NCI-H2196 (cell line): ENCODE results near the gene L1CAM.

Experiments used
- DNase-seq: peaks from one replicate; lab custom pipeline; 2025; ENCODE audit not compliant: unreplicated experiment; lab: John Stamatoyannopoulos, UW

Gene L1CAM

DNA sequence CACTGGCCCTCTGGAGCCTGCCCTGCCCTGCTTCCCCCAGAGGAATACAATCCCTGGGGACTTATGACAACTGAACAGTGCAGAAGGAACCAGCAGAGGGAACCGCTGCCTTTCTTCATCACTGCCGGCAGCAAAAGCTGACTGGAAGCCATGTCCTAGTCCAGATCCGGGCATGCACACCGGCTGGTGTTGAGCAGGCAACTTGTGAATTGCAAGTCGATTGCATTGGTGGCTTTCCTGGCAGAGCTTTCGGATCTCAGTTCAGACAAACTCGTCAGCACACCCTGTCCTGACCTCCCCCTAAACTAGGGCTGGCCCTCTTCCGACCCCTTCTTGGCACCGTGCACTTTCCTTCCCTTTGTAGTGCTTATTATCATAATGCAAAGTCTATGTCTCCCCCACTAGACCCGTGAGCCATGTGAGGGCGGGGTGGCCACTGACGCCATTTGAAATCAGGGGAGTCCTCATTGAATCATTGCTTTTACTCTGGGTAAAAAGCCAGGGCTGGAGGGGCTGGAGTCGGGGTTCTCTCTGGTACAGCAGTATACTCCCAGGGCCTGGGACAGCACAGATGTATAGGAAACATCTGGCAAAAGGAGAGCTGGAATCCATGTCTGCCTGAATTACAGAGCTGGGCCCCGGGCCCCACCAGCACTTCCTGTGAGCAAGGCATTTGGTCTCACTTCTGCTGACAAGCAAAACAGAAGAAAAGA lies 38.3 kb upstream of the L1CAM start:
- peak; percentile 7 for DNase-seq

DNA sequence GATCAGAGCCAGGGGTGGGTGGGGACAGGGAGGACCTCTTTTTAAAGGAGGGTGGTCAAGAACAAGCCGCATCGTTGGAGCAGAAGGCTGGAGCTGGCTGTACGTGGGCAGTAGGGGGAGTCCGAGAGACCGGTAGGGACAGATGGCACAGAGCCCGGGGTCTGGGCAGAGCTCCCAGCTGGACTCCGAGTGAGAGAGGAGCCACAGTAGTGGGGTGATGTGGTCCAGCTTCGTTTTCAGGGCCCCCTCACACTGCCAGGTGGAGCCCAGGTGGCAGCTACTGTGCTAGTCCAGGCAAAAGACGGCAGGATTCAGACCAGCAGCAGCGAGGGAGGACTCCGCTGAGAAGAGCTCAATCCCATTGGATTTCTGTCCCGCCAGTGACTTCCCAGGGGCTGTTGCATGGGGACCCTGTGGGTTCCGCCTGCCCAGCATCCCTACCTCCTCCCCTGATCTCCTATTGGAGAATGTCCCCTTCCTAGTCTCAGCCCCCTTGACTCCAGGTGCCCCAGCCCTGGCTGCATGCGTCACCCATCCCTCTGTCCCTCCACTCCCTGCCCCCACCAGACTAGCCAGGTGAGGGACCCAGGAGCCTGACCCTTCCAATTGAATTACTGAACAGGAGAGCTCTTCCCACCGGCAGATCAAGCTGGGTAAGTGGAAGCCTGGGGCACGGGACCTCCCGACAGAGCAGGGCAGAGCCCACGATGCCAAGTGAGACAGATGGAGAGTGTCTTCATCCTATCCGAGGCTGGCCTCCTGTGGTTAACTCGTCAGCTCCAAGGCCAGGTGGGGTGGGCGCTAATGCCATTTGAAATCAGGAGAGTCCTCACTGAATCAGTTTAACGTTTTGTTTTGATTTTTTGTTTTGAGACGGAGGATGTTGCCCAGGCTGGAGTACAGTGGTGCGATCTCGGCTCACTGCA lies 37.2 kb upstream of the L1CAM start:
- DNase-seq, result peak; percentile 58

DNA sequence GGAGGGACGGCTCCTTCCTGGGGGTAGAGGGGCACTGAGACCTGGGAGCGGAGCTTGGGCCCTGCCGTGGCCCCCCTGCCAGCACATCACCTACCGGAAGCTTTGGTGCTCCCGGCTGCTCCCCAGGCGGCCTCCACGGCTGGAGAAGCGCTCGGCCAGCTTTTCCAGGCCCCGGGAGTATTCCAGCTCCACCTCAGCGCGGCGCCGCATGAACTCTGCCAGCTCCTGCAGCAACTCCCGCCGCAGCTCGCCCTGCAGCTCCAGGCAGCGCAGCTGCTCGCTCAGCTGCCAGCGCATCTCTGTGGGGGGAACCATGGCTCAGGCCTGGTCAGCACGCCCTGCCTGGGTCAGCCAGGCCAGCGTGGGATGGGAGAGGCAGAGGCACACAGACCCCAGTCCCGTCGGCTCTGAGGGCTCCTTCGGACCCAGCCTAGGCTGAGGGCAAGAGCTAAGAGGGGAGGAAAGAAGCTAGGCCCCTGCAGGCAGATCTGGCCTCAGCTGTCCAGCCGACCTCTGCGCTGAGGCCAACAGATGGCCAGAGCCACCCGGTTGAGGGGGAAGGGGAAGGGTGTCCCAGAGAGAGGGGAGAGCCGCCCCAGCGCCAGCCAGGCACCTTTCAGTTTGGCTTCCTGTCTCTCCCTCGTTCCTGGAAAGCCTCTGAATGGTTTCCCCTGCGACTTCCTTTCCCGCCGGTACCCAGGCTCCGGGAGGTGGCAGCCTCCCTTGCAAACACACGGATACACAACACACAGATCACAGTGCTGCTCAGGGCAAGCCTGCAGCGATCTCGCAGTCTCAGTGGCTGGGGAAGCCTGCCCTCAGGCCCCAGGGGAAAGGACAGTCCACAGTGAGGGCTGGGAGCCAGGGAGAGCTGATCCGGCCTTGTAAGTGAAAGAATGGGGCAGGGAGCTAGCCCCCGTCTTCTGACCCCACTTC lies 35.8 kb upstream of the L1CAM start:
- no peak for DNase-seq

DNA sequence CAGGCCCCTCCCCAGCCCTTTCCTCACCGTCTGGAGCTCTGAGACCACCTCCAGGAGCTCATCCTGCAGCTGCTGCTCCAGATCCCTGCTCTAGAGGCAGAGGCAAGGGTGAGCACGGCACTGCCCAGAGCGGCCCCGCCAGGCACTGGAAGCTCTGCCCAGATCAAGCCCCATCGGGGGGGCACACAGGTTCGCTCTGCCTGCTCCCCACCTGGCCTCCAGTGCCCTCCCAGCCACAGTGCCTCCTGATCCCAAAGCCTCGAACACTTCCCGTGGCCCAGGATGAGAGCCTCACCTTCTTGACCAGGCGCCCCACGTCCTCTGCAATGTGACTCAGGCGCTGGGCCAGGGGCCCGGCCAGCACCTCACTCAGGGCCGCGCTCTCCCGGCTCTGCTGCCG lies 35.1 kb upstream of the L1CAM start:
- no peak for DNase-seq

DNA sequence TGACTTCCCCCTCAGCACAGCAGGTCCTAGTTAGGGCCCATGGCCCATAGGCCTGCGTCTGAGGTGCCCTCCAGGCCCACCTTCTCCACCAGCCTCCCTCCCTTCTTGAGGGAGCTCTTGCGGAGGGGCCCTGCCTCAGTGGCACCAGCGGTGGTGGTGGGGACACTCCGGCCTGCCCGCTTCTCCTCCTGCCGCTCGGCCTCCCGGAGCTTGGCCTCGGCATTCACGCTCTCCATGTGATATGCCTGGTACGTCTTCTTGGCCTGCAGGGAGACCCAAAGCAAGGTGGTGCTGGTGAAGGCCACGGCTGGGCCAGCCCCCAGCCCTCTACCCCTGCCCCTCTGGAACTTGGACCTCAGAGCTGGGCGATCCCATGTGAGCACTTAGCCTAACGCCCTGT lies 34.6 kb upstream of the L1CAM start:
- no peak for DNase-seq

DNA sequence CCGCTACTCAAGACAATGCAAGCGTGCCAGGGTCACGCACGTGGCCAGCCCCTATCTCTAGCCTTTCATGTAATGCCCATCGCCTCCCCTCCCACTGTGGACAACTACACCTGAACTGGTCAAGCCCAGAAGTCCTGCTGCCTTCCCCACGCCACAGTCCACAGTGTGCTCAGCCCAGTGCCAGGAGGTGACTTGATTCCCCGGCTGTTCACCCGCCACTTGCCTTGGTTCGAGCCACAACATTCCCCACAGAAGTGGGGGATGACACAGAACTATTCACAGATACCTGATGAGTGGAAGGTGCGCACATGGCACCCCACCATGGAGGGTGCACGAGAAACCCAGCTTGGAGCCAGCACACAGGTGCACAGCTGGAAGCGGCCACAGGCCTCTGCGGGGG lies 33.3 kb upstream of the L1CAM start:
- DNase-seq, result no peak

DNA sequence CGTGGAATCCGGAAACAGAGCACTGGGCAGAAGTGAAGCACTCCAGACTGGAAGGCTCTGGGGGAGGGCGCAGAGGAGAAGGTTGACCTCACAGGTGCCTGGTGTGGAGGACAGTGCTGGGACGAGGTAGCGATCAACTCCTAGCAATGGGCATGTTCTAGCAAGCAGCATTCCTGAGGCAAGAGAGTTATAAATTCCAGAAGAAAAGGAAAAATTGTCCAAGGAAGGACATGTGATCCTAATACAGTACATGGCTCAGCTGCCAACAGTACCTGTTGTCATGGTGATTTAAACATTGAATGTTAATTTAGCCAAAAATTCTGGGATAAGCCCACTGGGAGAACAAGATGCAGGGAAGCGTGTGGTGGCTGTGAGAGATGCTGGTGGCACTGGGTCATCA lies 31.9 kb upstream of the L1CAM start:
- no peak for DNase-seq

DNA sequence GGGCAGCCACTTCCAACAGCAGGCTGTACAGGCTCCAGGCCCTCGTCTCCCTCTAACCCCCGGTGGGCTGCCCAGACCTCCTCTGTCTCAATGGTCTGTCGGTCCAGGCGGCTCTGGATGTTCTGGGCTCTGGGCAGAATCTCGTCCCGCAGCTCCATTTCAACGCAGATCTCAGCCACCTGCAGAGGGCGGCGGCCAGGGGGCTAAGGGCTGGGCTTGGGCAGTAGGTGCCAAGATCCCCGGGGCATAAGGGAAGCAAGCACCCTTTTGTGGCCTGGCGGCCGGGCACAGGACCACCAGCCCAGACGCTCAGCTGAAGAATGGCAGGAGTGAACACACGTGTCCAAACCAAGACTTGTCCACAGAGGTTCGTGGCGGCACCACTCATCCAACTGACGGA lies 27.7 kb upstream of the L1CAM start:
- DNase-seq, result no peak

DNA sequence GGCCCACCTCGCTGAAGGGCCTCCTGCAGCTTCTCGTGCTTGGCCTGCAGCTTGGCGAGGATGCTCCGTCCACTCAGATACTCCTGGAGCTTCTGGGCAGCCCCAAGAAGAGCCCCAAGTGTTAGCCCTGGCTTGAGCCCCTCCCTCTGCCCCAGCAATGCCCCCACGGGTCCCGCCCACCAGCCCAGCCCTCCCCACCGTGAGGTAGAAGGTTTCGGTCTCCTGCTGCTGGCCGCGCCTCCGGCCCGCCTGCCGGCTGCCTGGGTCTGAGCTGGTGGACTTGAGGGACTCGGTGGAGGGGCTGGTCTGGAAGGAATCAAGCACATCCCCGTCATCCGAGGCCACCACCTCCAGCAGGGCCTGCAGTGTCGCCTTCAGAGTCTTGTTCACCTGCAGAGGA lies 27.2 kb upstream of the L1CAM start:
- no peak for DNase-seq

DNA sequence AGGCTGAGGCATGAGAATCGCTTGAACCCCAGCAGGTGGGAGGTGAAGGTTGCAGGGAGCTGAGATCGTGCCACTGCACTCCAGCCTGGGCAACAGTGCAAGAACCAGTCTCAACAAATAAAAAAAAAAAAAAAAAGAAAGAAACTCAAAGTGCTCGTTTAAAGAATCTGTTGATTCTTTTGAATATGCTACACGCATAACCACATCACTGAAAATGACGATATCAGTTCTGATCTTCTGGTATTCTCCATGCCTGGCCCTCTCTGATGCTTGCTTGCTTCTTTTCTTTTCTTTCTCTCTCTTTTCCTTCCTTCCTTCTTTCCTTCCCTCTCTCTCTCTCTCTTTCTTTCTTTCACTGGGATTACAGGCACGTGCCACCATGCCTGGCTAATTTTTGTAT lies 25.8 kb upstream of the L1CAM start:
- DNase-seq, result no peak

DNA sequence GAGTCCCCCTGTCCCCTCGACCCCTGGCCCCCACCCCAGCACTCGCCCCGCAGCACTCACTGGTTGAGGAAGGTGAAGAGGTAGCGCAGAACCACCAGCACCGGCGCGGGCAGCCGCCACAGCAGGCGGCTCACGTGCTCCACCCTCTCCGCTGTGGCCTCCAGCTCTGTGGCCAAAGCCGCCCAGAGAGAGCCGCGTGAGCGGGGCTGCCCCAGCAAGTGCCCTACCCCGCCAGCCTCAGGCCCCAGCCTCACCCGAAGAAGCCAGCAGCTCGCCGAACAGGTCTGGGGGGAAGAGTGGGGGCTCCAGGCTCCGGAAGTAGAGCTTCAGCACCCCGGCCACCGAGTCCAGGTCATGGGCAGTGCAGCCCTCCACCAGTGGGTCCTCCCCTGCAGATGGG lies 24.5 kb upstream of the L1CAM start:
- DNase-seq, result no peak

DNA sequence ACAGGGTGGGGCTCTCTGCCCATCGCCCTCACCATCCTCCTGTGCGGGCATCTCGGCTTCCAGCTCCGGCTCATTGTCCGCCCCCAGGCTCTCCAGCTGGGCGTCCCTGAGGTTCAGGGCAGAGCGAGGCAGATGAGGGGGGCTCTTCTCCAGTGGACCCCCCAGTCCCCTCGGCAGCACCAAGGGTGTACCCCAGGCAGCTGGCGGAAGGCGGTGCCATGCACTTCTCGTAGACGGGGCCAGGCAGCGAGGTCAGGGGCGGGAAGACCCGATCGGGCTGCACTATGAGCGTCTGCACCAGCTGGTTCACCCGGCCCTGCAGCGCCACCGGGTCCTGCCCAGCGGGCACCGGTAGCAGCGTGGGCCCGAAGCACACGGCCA lies 24.0 kb upstream of the L1CAM start:
- DNase-seq, result no peak

DNA sequence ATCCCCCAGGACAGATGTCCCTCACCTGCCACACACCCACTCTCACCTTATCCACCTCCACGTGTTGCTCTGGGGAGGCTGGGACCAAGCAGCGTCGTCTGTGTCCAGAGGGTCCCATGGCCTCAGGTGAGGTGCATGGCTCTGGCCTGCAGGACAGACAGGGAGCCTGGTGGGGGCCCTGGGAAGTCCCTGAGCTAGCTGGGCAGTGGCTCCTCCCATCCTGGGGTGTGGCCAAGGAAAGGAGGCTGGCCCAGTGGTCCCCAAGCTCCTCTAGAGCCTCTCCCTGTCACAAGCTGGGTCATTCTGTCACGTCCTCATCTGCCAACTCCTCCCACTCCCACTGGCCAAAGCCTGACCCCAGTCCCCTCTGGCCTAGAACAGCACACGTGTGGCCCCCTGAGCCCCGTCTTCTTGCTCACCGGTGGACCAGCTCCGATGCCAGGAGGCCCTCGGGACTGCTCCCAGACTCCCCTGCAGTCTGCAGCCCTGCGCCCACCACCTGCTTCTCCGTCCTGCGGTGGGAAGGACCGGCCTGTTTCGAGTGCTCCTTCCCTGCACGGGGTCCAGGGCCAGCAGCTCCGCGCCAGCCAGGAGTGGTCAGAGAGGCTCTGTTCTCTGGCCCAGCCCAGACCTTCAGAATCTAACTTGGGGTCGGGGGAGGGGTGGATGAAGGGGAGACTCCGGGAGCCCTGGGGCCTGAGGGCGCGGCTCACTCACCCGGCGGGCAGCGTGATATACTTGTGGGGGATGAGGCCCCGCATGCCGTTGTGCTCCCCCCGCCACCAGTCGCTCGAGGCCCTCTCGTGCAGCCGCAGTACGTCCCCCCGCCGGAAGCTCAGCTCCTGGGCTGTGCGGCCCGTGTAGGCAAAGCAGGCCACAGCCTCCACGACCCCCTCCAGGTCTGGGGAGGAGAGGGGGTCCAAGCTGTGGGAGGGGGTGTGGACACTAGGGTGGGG lies 23.3 kb upstream of the L1CAM start:
- DNase-seq, result no peak

DNA sequence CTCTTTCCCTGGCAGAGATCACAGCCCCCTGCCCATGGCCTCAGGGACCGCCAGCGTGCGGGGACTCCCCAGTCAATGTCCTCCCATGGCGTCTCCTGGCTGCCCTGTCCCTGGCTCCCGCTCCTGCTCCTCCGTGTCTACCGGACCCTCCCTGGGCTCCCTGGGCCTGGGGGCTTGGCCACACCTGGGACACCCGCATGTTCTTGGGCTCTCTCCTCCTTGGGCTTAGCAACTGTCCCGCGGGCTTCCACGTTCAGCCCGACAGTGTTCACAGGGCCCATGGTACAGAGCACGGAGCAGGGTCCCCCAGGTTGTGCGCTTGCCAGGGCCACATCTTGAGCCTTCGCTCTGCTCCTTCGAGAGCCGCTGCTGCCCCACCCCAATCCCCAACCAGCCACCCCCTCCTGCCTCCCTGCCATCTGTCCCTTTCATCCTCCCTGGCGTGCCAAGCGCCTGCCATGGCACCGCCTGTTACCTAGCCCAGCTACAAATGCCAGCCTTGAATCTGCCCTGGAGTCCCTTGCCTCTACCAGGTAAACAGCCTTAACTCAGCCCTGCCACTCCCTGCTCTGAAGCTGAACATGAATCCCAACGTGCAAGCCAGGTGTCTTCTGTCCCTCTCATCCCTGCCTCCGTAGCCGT lies 22.4 kb upstream of the L1CAM start:
- DNase-seq, result no peak

DNA sequence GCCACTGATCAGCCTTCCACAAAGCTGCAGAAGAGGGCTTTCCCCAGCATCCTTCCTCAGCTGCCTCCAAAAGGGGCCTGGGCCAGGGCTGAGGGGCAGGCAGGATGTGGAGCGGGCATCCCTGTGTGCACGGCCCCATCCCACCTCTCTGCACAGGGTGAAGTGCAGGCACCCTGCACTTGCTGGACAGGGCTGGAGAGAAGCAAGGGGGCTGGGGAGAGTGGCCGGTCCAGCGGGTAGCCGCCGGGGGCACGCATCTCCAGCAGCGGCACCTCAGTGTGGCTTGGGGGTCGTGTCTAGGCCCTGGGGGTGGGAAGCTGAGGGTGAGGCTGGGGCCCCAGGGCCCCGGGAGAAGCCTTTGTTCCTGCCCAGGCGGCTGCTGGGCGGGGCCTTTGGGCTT lies 21.5 kb upstream of the L1CAM start:
- no peak for DNase-seq

DNA sequence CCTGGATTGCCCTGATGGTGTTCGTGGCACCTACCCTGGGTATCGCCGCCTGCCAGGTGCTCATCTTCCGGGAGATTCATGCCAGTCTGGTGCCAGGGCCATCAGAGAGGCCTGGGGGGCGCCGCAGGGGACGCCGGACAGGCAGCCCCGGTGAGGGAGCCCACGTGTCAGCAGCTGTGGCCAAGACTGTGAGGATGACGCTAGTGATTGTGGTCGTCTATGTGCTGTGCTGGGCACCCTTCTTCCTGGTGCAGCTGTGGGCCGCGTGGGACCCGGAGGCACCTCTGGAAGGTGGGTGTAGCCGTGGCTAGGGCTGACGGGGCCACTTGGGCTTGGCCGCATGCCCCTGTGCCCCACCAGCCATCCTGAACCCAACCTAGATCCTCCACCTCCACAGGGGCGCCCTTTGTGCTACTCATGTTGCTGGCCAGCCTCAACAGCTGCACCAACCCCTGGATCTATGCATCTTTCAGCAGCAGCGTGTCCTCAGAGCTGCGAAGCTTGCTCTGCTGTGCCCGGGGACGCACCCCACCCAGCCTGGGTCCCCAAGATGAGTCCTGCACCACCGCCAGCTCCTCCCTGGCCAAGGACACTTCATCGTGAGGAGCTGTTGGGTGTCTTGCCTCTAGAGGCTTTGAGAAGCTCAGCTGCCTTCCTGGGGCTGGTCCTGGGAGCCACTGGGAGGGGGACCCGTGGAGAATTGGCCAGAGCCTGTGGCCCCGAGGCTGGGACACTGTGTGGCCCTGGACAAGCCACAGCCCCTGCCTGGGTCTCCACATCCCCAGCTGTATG lies 20.3 kb upstream of the L1CAM start:
- no peak for DNase-seq

DNA sequence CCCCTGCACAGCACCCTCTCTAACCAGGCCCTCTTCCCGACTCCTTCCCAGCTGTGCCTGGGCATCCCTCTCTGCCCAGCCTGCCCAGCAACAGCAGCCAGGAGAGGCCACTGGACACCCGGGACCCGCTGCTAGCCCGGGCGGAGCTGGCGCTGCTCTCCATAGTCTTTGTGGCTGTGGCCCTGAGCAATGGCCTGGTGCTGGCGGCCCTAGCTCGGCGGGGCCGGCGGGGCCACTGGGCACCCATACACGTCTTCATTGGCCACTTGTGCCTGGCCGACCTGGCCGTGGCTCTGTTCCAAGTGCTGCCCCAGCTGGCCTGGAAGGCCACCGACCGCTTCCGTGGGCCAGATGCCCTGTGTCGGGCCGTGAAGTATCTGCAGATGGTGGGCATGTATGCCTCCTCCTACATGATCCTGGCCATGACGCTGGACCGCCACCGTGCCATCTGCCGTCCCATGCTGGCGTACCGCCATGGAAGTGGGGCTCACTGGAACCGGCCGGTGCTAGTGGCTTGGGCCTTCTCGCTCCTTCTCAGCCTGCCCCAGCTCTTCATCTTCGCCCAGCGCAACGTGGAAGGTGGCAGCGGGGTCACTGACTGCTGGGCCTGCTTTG lies 19.6 kb upstream of the L1CAM start:
- no peak for DNase-seq
